ENCODE data around the gene RNF145. TPM values are rescaled to one million over a fixed set of nuclear protein-coding genes. Genes with fewer than 3 reads are reported as not detected.
"Not testable (repeated sequence)": the region's sequence is repeated elsewhere in the genome, so short reads cannot be mapped to it uniquely, and the experiment has no call there.

Gene RNF145
- total and polyA plus RNA-seq, 8 donors: 116 to 216 (median 149) TPM

GRCh38 chr5:159231167-159231566 is 21.8 kb upstream of the RNF145 start:
- no peaks in the 10 kb centered on the region for H3K9me3 ChIP-seq
- no peaks in the 10 kb centered on the region for H3K36me3 ChIP-seq
- no peaks in the 10 kb centered on the region for H3K27me3 ChIP-seq
- ATAC-seq (peak; percentile 53), DNase-seq (no peak)
- peaks cover 0 to 9% of the 10 kb centered on the region in 2 donors for H3K4me1 ChIP-seq
- no peak overlapping the region for H3K27ac ChIP-seq
- no peak for TF ChIP-seq CTCF (IDR thresholded peaks at IDR 0.05)
- H3K4me3 ChIP-seq: no peak overlapping the region
- intact Hi-C loops (cut with DNase I): no loop called here

GRCh38 chr5:159230657-159231056 is 21.3 kb upstream of the RNF145 start:
- ATAC-seq: peak; percentile 78
- H3K4me1 ChIP-seq: peaks cover 0 to 9% of the 10 kb centered on the region in 2 donors
- intact Hi-C loops (cut with DNase I): no loop called here

GRCh38 chr5:159228097-159228496 is 18.7 kb upstream of the RNF145 start:
- H3K27me3 ChIP-seq; H3K9me3 ChIP-seq; H3K27ac ChIP-seq; H3K4me1 ChIP-seq; DNase-seq; H3K36me3 ChIP-seq; intact Hi-C loops (cut with DNase I); H3K4me3 ChIP-seq: not testable (repeated sequence)
- peak; percentile 47 for ATAC-seq

More at GRCh38 chr5:159230657-159231056, 21.3 kb upstream of the RNF145 start:
- no peak for TF ChIP-seq CTCF (IDR thresholded peaks at IDR 0.05)
- Histone ChIP-seq H3K36me3 (no peaks in the 10 kb centered on the region), H3K9me3 (no peaks in the 10 kb centered on the region), H3K4me3 (no peak overlapping the region), H3K27ac (peak overlapping the region in 1 of 2 donors; percentile 35), H3K27me3 (no peaks in the 10 kb centered on the region)
- DNase-seq: no peak

- H3K4me3 ChIP-seq: no peak overlapping the region
- no peaks in the 10 kb centered on the region for H3K27me3 ChIP-seq
- intact Hi-C loops (cut with DNase I): no loop called here
- peak; percentile 64 for ATAC-seq
- DNase-seq: no peak
- TF ChIP-seq CTCF (IDR thresholded peaks at IDR 0.05): no peak
- no peaks in the 10 kb centered on the region for H3K36me3 ChIP-seq
- no peaks in the 10 kb centered on the region for H3K9me3 ChIP-seq
- peak overlapping the region in 1 of 2 donors; percentile 21 for H3K27ac ChIP-seq
- H3K4me1 ChIP-seq: peaks cover 0 to 9% of the 10 kb centered on the region in 2 donors
Observed at GRCh38 chr5:159227452-159227851, 18.1 kb upstream of the RNF145 start.

- ATAC-seq (no peak), DNase-seq (no peak)
- peaks cover 0 to 9% of the 10 kb centered on the region in 2 donors for H3K4me1 ChIP-seq
- no peak overlapping the region for H3K4me3 ChIP-seq
- TF ChIP-seq CTCF (IDR thresholded peaks at IDR 0.05): no peak
- H3K9me3 ChIP-seq: no peaks in the 10 kb centered on the region
- H3K27ac ChIP-seq: no peak overlapping the region
- H3K27me3 ChIP-seq: no peaks in the 10 kb centered on the region
- no peaks in the 10 kb centered on the region for H3K36me3 ChIP-seq
- intact Hi-C loops (cut with DNase I): no loop called here
Observed at GRCh38 chr5:159226451-159226850, 17.1 kb upstream of the RNF145 start.

GRCh38 chr5:159224471-159224870 is 15.1 kb upstream of the RNF145 start:
- Histone ChIP-seq H3K36me3 (no peaks in the 10 kb centered on the region), H3K4me3 (no peak overlapping the region), H3K9me3 (no peaks in the 10 kb centered on the region), H3K27ac (no peak overlapping the region), H3K27me3 (no peaks in the 10 kb centered on the region), H3K4me1 (no peaks in the 10 kb centered on the region)
- DNase-seq: no peak
- intact Hi-C loops (cut with DNase I): no loop called here
- TF ChIP-seq CTCF (IDR thresholded peaks at IDR 0.05): no peak
- ATAC-seq: no peak
